Measurements from ENCODE around the gene IRF2BP2. TPM values are rescaled to one million over a fixed set of nuclear protein-coding genes. Genes with fewer than 3 reads are reported as not detected.
A peak's percentile ranks its signal among the peaks of the same experiment; 100 is the strongest.
"Not testable (repeated sequence)": the region's sequence is repeated elsewhere in the genome, so short reads cannot be mapped to it uniquely, and the experiment has no call there.

Gene IRF2BP2
- total RNA-seq, 4 donors from 2014 or later = 39.4 to 67.1 (median 40.0) TPM

DNA sequence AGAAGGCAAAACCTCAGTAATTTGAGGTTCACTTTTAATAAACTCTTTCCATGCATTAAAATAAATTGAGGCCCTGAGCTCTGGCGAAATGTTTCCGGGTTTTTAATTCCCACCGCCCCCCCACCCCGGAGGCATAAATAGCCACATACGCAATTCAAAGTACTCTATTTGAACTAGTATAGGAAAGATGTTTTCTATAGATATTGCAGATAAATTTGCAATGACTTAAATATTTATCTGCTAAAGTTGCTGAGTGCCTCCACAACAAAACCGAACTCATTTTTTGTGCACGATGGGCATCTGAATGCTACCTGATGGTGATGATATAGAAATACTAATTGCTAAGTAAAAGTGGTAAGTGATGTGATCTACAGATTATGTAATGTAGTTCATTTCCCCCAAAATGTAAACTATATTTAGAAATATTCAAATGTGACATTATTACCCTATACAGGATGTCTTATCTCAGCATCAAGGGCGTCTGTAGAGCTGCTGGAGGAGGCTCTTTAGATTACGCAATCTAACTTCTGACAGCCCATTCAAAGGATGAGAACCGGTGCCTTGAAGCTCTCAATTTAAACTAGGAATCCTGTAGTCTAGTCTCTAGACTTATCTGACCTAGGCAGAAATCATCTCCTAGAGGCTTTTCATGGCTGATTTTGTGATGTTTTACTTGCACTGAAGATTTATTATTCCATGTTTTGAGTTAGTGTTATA, 8.5 kb downstream of the IRF2BP2 start:
- no peak for ATAC-seq (ENCODE audit: low FRiP score)
- DNase-seq (ENCODE audit: low spot score) = no peak
- TF ChIP-seq, protein P1, sequence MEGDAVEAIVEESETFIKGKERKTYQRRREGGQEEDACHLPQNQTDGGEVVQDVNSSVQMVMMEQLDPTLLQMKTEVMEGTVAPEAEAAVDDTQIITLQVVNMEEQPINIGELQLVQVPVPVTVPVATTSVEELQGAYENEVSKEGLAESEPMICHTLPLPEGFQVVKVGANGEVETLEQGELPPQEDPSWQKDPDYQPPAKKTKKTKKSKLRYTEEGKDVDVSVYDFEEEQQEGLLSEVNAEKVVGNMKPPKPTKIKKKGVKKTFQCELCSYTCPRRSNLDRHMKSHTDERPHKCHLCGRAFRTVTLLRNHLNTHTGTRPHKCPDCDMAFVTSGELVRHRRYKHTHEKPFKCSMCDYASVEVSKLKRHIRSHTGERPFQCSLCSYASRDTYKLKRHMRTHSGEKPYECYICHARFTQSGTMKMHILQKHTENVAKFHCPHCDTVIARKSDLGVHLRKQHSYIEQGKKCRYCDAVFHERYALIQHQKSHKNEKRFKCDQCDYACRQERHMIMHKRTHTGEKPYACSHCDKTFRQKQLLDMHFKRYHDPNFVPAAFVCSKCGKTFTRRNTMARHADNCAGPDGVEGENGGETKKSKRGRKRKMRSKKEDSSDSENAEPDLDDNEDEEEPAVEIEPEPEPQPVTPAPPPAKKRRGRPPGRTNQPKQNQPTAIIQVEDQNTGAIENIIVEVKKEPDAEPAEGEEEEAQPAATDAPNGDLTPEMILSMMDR (IDR thresholded peaks at IDR 0.05) = no peak

DNA sequence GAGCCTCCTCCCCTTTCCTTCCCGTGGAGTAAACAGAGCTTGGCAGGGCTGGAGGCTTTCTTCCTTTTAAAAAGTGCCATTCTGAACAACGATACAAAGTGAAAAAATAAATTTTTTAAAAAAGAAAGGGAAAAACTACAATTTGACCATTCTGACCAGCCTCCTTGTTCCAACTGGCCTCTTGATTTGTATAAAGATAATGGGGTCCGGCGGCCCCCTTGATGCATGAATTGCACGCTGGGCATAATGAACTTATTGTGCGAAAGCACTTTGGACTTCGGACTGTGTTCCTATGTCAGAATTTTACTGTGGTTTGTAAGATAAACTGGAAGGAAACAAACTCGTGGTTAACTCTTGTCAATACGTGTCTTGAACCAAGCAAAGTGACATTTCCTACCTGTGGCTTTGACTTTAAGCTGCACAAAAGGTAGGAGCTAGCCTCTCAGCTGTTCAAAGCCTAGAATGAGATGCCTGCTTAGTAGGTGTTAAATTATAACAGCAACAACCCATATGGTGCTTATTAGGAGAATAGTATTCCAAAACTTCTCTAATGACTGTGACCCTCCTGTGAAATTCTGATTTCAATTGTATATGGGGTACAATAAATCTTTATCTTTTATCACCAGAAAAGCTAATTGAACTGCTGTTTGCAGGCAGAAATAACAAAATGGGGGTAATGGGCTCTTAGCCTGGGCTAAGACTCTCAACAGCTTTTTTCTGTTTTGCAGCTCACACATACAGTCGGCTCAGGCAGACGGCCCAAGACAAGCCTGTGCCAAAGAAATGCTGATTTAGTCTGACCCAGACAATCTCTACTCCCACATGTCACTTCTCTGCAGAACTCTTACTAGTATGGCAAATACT, 9.3 kb downstream of the IRF2BP2 start:
- TF ChIP-seq, protein P1 (IDR thresholded peaks at IDR 0.05) = no peak
- ATAC-seq (ENCODE audit: low FRiP score) (no peak), DNase-seq (ENCODE audit: low spot score) (no peak)

DNA sequence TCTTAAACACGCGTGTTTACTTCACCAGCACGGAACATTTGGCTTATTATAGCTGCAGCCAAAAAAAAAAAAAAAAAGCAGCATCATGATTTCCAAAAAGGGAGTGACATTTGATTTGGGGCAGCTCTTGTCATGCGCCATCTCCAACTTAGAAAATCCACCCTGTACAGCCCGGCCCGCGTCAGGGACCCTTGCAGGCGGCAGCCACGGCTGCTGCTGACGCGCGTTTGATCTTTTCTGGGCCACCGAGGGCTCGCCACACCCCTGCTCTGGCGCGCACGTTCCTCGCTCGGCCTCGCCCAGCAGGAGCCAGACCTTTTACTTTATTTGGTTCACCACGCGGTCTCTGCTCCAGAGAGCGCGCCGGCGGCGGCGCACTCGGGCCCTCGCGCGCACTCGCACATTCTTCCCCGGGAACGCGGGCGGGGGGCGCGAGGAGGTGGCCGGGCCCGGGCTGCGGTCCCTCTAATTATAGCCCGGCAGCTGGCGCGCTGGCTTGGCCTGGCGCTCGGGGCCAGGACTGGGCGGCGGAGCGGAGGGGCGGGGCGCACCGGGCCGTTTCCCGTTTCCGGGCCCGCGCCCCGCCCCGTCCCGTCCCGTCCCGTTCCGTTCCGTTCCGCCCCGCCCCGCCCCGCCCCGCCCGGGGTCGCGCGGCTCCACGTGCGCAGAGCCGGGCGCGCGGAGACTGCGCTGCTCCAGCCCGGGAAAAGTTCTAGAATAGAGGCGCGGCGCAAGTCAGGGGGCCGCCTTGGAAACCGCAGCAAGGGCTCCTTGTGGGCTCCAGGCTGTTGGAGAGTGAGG, 10.2 kb downstream of the IRF2BP2 start:
- peak; percentile 93 for ATAC-seq (ENCODE audit: low FRiP score)
- peak; percentile 46 for DNase-seq (ENCODE audit: low spot score)
- TF ChIP-seq, protein P1 (IDR thresholded peaks at IDR 0.05) = no peak

DNA sequence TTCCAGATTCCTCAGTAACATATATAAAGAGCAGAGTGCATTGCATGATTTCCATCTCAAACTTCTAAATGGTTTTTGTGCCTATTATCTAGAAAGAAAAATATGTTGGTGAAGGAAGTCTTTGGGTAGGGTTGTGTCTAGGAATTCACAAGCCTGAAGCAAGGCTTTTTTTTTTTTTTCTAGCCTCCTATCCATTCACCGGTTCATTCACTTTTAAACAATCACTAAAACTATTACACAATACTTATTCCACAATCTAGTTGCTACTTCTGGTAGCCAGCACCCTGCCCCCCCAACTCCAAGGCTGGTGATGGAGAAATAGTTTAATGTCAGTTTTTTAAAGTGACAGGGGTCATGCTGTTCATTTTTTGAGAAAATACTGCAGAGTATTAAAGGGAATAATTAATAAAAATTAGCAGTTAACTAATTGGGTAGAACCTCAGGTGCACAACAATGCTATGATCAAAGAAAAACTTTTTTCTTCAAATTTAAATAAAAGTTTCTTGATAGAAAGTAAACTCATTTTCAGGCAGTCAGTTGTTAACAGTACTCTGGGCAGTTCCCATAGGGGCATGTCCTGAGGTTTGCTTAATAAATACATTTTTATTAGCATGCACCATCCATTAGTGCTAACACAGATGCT, 10.9 kb downstream of the IRF2BP2 start:
- ATAC-seq (ENCODE audit: low FRiP score) (no peak), DNase-seq (ENCODE audit: low spot score) (no peak)
- TF ChIP-seq, protein P1 (IDR thresholded peaks at IDR 0.05) = no peak

DNA sequence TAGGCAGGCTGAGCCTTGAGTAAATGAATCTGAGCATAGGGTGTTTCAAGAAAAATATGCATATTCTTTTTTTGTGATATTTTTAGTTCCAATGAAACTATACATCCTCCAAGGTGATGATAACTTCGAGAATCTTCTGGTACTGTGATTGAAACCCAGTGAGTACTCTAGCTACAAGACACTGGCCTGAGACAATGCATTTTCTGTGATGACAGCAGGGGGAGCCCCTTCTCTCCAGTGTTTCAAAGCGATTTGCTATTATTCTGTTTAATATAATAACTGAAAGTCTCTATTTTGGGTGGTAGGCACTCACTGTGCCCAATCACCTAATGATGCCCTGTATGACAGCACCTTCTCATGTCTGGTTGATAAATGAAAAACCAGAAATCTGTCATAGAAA, 12.1 kb downstream of the IRF2BP2 start:
- TF ChIP-seq, protein P1 (IDR thresholded peaks at IDR 0.05) = no peak
- DNase-seq (ENCODE audit: low spot score) = no peak
- ATAC-seq (ENCODE audit: low FRiP score) = no peak

DNA sequence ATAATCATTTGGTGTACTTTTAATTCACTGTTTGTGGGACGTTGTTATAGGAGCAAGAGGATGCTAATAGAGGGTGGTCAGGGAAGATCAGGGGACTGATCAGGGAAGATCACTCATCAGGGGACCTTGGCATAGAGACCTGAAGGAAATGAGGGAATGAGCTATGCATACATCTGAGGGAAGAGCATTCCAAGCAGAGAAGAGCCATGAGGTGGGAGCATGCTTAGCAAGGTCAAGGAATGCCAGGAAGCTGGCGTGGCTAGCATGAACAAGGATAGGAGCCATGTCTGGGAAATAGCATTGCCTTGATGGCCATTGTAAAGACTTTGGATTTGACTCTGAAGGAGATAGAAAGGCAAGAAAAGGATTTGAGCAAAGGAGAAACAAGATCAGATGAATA, 14.1 kb downstream of the IRF2BP2 start:
- no peak for DNase-seq (ENCODE audit: low spot score)
- ATAC-seq (ENCODE audit: low FRiP score) = no peak
- TF ChIP-seq, protein P1 (IDR thresholded peaks at IDR 0.05) = no peak

DNA sequence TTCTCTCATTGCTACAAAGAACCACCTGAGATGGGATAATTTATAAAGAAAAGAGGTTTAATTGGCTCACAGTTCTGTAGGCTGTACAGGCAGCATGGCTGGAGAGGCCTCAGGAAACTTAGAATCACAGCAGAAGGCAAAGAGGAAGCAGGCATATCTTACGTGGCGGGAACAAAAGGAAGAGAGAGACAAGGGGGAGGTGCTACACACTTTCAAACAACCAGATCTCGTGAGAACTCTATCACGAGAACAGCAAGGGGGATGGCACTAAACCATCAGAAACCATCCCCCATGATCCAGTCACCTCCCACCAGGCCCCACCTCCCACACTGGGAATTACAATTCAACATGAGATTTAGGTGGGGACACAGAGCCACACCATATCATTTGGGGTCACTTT, 15.4 kb downstream of the IRF2BP2 start:
- not testable (repeated sequence) for DNase-seq (ENCODE audit: low spot score)

More for the DNA sequence above, 15.4 kb downstream of the IRF2BP2 start:
- ATAC-seq (ENCODE audit: low FRiP score) = not testable (repeated sequence)

Data from omental fat pad (tissue), 4 donors.